Esophagus muscularis mucosa (tissue), 4 donors: ENCODE measurements around the gene SPIRE1. TPM values are rescaled to one million over a fixed set of nuclear protein-coding genes. Genes with fewer than 3 reads are reported as not detected.
"Not testable (repeated sequence)": the region's sequence is repeated elsewhere in the genome, so short reads cannot be mapped to it uniquely, and the experiment has no call there.

Experiments
- DNase-seq: peaks from one replicate; pipeline ENCODE4 v3.0.0-alpha.2; 2017; ENCODE audit errors: extremely low spot score
- H3K27ac ChIP-seq, 4 donors: fragments of 200-600 bp; sonication (generic); replicated peaks in 1 of 4; 1 replicate in 3 of 4; 2 replicates in 1 of 4; pipeline ENCODE4 v1.5.1; 2016 to 2019; ENCODE audit warnings: mild to moderate bottlenecking in 1 of 4
- H3K27me3 ChIP-seq, 4 donors: fragments of 200-600 bp; sonication (generic); one replicate each; pipeline versions ENCODE4 v1.5.1 to v1.6.0; 2016 to 2019
- H3K36me3 ChIP-seq, 4 donors: fragments of 200-600 bp; sonication (generic); one replicate each; pipeline ENCODE4 v1.5.1; 2016 to 2019
- H3K4me1 ChIP-seq, 4 donors: fragments of 200-600 bp; sonication (generic); one replicate each; pipeline ENCODE4 v1.5.1; 2016 to 2019
- H3K4me3 ChIP-seq, 4 donors: fragments of 200-600 bp; sonication (generic); 1 replicate in 2 of 4; 2 replicates in 2 of 4; pipeline ENCODE4 v1.5.1; 2016 to 2019; ENCODE audit warnings: mild to moderate bottlenecking in 4 of 4, moderate library complexity in 1 of 4
- H3K9me3 ChIP-seq, 4 donors: fragments of 200-600 bp; sonication (generic); 1 replicate in 3 of 4; 2 replicates in 1 of 4; pipeline ENCODE4 v1.5.1; 2016 to 2019
- EP300 ChIP-seq: sonication (generic); formaldehyde crosslinking; IDR thresholded peaks from one replicate; pipeline ENCODE4 v1.6.1; 2017; ENCODE audit warnings: antibody characterized with exemption
- POLR2A ChIP-seq: fragments of 450-650 bp; IDR thresholded peaks from one replicate; pipeline ENCODE4 v1.6.1; 2017; ENCODE audit warnings: antibody characterized with exemption, moderate library complexity, mild to moderate bottlenecking, low read depth
- POLR2AphosphoS5 ChIP-seq, 2 donors: sonication (generic); formaldehyde crosslinking; IDR thresholded peaks; one replicate each; pipeline ENCODE4 v1.6.1; 2017; ENCODE audit warnings: antibody characterized with exemption in 2 of 2
- WGBS: methylation state at CpG from one replicate; pipeline ENCODE4 v1.1.5; 2018; 5-methylcytosine and 5-hydroxymethylcytosine counted together
- intact Hi-C: fragments of 100-400 bp; cut with DNase I; formaldehyde crosslinking; loops from one replicate; pipeline ENCODE4 v1.15.1; 2023
- total RNA-seq, 4 donors: library from RNA; depleted of rRNA; stranded (reverse); fragments of >200 nt; gene quantifications; one replicate each; pipeline versions ENCODE4 v1.1.0 to v1.2.1, GENCODE V29; 2016
- TF ChIP-seq, protein P1 (sequence below), 3 experiments: fragments of 200-600 bp in 2 of 3; fragments of 450-650 bp in 1 of 3; sonication (generic) in 2 of 3; IDR thresholded peaks; one replicate each; pipeline ENCODE4 v1.5.1; 2017 to 2019; ENCODE audit warnings: antibody characterized with exemption in 3 of 3, mild to moderate bottlenecking in 2 of 3, moderate library complexity in 1 of 3

SPIRE1 gene
- total RNA-seq, 4 donors from 2014 or later: 33.2 to 48.3 (median 40.2) TPM

DNA sequence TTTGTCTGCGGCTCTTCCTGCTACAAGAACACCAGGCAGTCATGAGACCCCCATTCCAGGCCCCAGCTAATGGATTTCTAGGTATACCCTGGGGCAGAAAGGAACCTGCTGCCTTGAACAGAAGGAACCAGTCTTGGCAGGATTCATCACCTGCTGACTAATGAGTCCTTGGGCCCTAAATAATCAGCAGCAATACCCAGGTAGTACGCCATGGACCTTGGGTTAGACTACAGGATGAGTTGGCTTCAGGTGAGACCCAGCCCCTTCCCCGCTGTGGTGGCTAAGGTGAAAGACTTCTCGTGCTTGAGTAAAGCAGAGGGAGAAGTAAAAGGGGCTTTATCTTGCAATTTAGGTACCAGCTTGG is 105.0 kb downstream of the SPIRE1 start:
- H3K27me3 ChIP-seq: no peaks in the 10 kb centered on the region
- no peak for DNase-seq
- intact Hi-C loops: no loop called here
- H3K36me3 ChIP-seq: peaks cover 0 to 4% (median 0%) of the 10 kb centered on the region in 4 donors
- TF ChIP-seq EP300 (no peak), POLR2AphosphoS5 (IDR thresholded peaks at IDR 0.05) (no peak), POLR2A (no peak)
- TF ChIP-seq, protein P1, sequence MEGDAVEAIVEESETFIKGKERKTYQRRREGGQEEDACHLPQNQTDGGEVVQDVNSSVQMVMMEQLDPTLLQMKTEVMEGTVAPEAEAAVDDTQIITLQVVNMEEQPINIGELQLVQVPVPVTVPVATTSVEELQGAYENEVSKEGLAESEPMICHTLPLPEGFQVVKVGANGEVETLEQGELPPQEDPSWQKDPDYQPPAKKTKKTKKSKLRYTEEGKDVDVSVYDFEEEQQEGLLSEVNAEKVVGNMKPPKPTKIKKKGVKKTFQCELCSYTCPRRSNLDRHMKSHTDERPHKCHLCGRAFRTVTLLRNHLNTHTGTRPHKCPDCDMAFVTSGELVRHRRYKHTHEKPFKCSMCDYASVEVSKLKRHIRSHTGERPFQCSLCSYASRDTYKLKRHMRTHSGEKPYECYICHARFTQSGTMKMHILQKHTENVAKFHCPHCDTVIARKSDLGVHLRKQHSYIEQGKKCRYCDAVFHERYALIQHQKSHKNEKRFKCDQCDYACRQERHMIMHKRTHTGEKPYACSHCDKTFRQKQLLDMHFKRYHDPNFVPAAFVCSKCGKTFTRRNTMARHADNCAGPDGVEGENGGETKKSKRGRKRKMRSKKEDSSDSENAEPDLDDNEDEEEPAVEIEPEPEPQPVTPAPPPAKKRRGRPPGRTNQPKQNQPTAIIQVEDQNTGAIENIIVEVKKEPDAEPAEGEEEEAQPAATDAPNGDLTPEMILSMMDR (IDR thresholded peaks at IDR 0.05): no peak
- peaks cover 7 to 17% (median 10%) of the 10 kb centered on the region in 4 donors for H3K4me1 ChIP-seq
- no peak overlapping the region for H3K27ac ChIP-seq
- H3K4me3 ChIP-seq: no peak overlapping the region
- WGBS: 96% methylated on average over 3 of the region's 4 CpGs
- H3K9me3 ChIP-seq: peaks cover 0 to 6% (median 0%) of the 10 kb centered on the region in 4 donors

DNA sequence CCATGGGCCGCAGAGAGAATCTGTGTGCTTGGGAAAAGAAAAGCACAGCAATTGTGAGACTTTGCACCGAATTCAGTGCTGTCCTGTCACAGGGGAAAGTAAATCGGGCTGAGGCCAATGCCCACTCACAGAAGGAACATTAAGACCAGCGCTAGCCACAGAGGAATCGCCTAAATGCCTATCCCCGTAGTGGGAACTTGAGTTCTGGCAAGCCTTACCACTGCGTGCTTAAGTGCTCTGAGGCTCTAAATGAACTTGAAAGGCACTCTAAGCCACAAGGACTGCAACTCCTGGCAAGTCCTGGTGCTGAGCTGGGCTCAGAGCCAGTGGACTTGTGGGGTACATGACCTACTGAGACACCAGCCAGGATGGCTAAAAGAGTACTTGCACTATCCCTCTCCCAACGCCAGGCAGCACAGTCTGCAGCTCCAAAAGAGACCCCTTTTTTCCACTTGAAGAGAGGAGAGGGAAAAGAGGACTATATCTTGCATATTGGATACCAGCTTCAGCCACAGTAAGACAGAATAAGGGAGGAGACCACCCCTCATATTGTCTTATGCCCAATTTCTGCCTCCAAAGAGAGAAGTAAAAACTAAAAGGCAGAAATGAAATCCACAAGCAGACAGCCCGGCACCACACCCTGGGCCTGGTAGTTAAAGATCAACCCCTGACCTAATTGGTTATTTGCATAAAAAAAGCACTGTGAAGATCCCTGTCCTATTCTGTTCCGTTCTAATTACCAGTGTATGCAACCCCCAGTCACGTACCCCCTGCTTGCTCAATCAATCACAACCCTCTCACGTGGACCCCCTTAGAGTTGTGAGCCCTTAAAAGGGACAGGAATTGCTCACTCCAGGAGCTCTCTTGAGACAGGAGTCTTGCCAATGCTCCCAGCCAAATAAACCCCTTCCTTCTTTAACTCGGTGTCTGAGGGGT is 105.7 kb downstream of the SPIRE1 start:
- H3K27me3 ChIP-seq, H3K4me3 ChIP-seq, DNase-seq, H3K9me3 ChIP-seq, intact Hi-C loops, H3K36me3 ChIP-seq, H3K27ac ChIP-seq: not testable (repeated sequence)
- H3K4me1 ChIP-seq: peaks cover 7 to 17% (median 10%) of the 10 kb centered on the region in 4 donors
- WGBS: 74% methylated on average over 13 of the region's 13 CpGs

DNA sequence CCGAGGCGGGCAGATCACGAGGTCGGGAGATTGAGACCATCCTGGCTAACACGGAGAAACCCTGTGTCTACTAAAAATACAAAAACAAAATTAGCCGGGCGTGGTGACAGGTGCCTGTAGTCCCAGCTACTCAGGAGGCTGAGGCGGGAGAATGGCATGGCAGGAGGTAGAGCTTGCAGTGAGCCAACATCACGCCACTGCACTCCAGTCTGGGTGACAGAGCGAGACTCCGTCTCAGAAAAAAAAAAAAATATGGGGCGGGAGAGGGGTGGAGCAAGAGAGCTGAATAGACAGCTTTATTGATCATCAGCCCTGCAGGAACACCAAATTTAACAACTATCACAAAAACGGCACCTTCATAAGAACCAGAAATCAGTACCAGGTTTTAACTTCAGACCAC is 106.4 kb downstream of the SPIRE1 start:
- peaks cover 7 to 17% (median 10%) of the 10 kb centered on the region in 4 donors for H3K4me1 ChIP-seq
- DNase-seq, intact Hi-C loops, H3K9me3 ChIP-seq, H3K27me3 ChIP-seq, H3K36me3 ChIP-seq, H3K4me3 ChIP-seq, H3K27ac ChIP-seq: not testable (repeated sequence)
- WGBS: 95% methylated on average over 13 of the region's 13 CpGs

DNA sequence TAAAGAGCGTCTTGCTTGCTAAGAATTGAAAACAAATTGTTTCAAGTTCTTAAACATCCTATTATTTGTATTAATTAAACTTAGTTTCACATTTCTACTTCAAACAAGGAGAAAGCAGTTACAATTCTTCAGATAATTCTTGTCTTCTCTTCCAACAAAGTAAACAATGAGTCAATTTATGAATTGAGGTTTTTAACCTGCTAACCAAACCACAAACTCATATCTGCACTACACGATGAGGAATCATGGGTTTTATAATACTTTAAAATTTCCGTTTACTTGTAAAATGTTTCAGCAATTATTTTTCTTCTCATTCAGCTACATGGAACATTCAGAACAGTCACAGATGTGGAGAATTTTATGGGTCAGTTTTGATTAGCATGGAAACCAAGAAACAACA is 114.2 kb downstream of the SPIRE1 start:
- Histone ChIP-seq H3K4me1 (no peaks in the 10 kb centered on the region), H3K9me3 (peaks cover 0 to 22% (median 11%) of the 10 kb centered on the region in 4 donors), H3K27me3 (no peaks in the 10 kb centered on the region), H3K4me3 (no peak overlapping the region), H3K36me3 (peaks cover 0 to 10% (median 4%) of the 10 kb centered on the region in 4 donors), H3K27ac (no peak overlapping the region)
- 77% methylated on average over 3 of the region's 3 CpGs for WGBS
- no peak for TF ChIP-seq POLR2A
- no peak for TF ChIP-seq EP300
- no peak for TF ChIP-seq POLR2AphosphoS5 (IDR thresholded peaks at IDR 0.05)
- TF ChIP-seq, protein P1 (IDR thresholded peaks at IDR 0.05): no peak
- DNase-seq: no peak
- intact Hi-C loops: no loop called here

DNA sequence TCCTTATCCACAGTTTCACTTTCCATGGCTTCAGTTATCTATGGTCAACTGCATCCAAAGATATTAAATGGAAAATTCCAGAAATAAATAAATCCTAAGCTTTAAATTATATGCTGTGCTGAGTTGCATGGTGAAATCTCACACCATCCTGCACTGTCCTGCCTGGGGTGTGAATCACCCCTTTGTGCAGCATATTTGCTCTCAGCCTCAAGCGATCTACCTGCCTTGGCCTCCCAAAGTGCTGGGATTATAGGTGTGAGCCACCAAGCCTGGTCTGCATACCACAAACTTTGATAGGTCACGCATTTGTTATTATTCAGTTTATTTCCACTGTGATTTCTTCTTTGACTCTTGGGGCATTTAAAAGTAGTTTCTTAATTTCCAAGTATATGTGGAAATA is 117.2 kb downstream of the SPIRE1 start:
- intact Hi-C loops: no loop called here
- H3K27ac ChIP-seq: no peak overlapping the region
- no peak for TF ChIP-seq POLR2A
- no peak for TF ChIP-seq POLR2AphosphoS5 (IDR thresholded peaks at IDR 0.05)
- TF ChIP-seq EP300: no peak
- TF ChIP-seq, protein P1 (IDR thresholded peaks at IDR 0.05): no peak
- H3K4me3 ChIP-seq: no peak overlapping the region
- no peaks in the 10 kb centered on the region for H3K4me1 ChIP-seq
- no peaks in the 10 kb centered on the region for H3K36me3 ChIP-seq
- H3K27me3 ChIP-seq: no peaks in the 10 kb centered on the region
- WGBS: 98% methylated on average over 2 of the region's 2 CpGs
- H3K9me3 ChIP-seq: peaks cover 0 to 22% (median 11%) of the 10 kb centered on the region in 4 donors
- DNase-seq: no peak

DNA sequence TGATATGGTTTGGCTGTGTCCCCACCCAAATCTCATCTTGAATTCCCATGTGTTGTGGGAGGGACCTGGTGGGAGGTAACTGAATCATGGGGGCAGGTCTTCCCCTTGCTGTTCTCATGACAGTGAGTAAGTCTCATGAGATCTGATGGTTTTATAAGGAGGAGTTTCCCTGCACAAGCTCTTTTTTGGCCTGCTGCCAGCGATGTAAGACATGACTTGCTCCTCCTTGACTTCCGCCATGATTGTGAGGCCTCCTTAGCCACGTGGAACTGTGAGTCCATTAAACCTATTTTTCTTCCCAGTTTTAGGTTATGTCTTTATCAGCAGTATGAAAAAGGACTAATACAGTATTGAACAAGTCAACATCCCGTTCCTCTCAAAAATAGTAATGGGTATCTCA is 118.7 kb downstream of the SPIRE1 start:
- intact Hi-C loops, H3K27me3 ChIP-seq, H3K4me3 ChIP-seq, DNase-seq, H3K27ac ChIP-seq, H3K36me3 ChIP-seq, H3K4me1 ChIP-seq: not testable (repeated sequence)
- peaks cover 0 to 22% (median 11%) of the 10 kb centered on the region in 4 donors for H3K9me3 ChIP-seq
- 93% methylated on average over 4 of the region's 4 CpGs for WGBS
